HEK293T (cell line): ENCODE results near the gene ERC2.

ENCODE experiments used
- ARNT ChIP-seq: fragments of 450-650 bp; IDR thresholded peaks from 2 replicates; pipeline ENCODE4 v1.6.1; 2017; ENCODE audit warnings: mild to moderate bottlenecking
- BHLHE40 ChIP-seq: fragments of 450-650 bp; IDR thresholded peaks from 2 replicates; pipeline ENCODE4 v1.6.1; 2016; ENCODE audit warnings: mild to moderate bottlenecking, moderate library complexity, borderline replicate concordance
- CTBP1 ChIP-seq: fragments of 450-650 bp; IDR thresholded peaks from 2 replicates; pipeline ENCODE4 v1.6.1; 2016; ENCODE audit warnings: borderline replicate concordance
- ELF4 ChIP-seq: fragments of 450-650 bp; IDR thresholded peaks from 2 replicates; pipeline ENCODE4 v1.6.1; 2017; ENCODE audit warnings: antibody characterized with exemption
- FOXA1 ChIP-seq: fragments of 450-650 bp; IDR thresholded peaks from 2 replicates; pipeline ENCODE4 v1.6.1; 2016; ENCODE audit warnings: mild to moderate bottlenecking
- FOXK2 ChIP-seq: fragments of 450-650 bp; IDR thresholded peaks from 2 replicates; pipeline ENCODE4 v1.6.1; 2016; ENCODE audit warnings: mild to moderate bottlenecking
- FOXM1 ChIP-seq: fragments of 450-650 bp; IDR thresholded peaks from 2 replicates; pipeline ENCODE4 v1.6.1; 2017; ENCODE audit warnings: mild to moderate bottlenecking, borderline replicate concordance
- HDGF ChIP-seq: fragments of 450-650 bp; IDR thresholded peaks from 2 replicates; pipeline ENCODE4 v1.6.1; 2017; ENCODE audit warnings: antibody characterized with exemption, borderline replicate concordance
- L3MBTL2 ChIP-seq: fragments of 450-650 bp; conservative IDR thresholded peaks from 2 replicates; pipeline ENCODE4 v1.6.1; 2016; ENCODE audit warnings: mild to moderate bottlenecking
- SP1 ChIP-seq: fragments of 450-650 bp; IDR thresholded peaks from 2 replicates; pipeline ENCODE4 v1.6.1; 2017
- SUZ12 ChIP-seq: fragments of 450-650 bp; IDR thresholded peaks from 2 replicates; pipeline ENCODE4 v1.6.1; 2016; ENCODE audit warnings: mild to moderate bottlenecking
- TARDBP ChIP-seq: fragments of 450-650 bp; IDR thresholded peaks from 2 replicates; pipeline ENCODE4 v1.6.1; 2016
- ZNF384 ChIP-seq: fragments of 450-650 bp; IDR thresholded peaks from 2 replicates; pipeline ENCODE4 v1.6.1; 2016

- TF ChIP-seq BHLHE40 (no peak), FOXK2 (no peak), L3MBTL2 (no peak), SUZ12 (no peak), SP1 (no peak), HDGF (no peak), CTBP1 (no peak; the same call in 1 of the 2 replicates), FOXM1 (no peak), ARNT (no peak), ELF4 (no peak), ZNF384 (no peak), FOXA1 (no peak), TARDBP (no peak)
Measured at GRCh38 chr3:55518451-55518850, 949.8 kb downstream of the ERC2 start.
